Mucosa of descending colon (tissue), 3 donors: Measurements from ENCODE around the gene DCN. TPM values are rescaled to one million over a fixed set of nuclear protein-coding genes. Genes with fewer than 3 reads are reported as not detected.
"Not testable (repeated sequence)": the region's sequence is repeated elsewhere in the genome, so short reads cannot be mapped to it uniquely, and the experiment has no call there.

Source experiments
- ATAC-seq: fragments of 200-7000 bp; cut with Tn5 transposase; one replicate; pipeline ENCODE4 v1.9.1; 2020; ENCODE audit warnings: mild to moderate bottlenecking, moderate library complexity
- DNase-seq, 3 donors: peaks; one replicate each; pipeline ENCODE4 v3.0.0-alpha.2; 2020
- H3K36me3 ChIP-seq: fragments of 200-600 bp; one replicate; pipeline ENCODE4 v1.8.0; 2021; ENCODE audit warnings: low read depth, mild to moderate bottlenecking
- H3K4me1 ChIP-seq: fragments of 200-600 bp; one replicate; pipeline ENCODE4 v1.8.0; 2021; ENCODE audit warnings: low read depth, mild to moderate bottlenecking
- H3K4me3 ChIP-seq: fragments of 200-600 bp; one replicate; pipeline ENCODE4 v1.8.0; 2021; ENCODE audit warnings: mild to moderate bottlenecking
- H3K9me3 ChIP-seq: fragments of 200-600 bp; one replicate; pipeline ENCODE4 v1.8.0; 2021; ENCODE audit warnings: mild to moderate bottlenecking
- CTCF ChIP-seq: fragments of 200-600 bp; IDR thresholded peaks from one replicate; pipeline ENCODE4 v1.8.0; 2022; ENCODE audit warnings: antibody characterized with exemption, mild to moderate bottlenecking
- intact Hi-C, 2 donors: fragments of 100-400 bp; cut with DNase I in 1 of 2; cut with micrococcal nuclease in 1 of 2; formaldehyde crosslinking; loops; one replicate each; pipeline versions ENCODE4 v1.11.0 to v1.11.1; 2022; cut with DNase I, micrococcal nuclease
- total RNA-seq, 3 donors: library from RNA; stranded (reverse); fragmentation: NEBNext Ultra II Directional in 2 of 3; extraction: Animal tissue kit (Norgen Biotek cat#: 25700) in 2 of 3; gene quantifications; one replicate each; pipeline versions ENCODE4 v1.2.1 to v1.2.4, GENCODE V29; 2021 to 2023
- donor health status: DM: no; HTN: no; CAD: no; lungs with moderate emphysema.
- donor health status: DM: no; HTN: no; CAD: no.
- donor health status: DM: no; HTN: yes; CAD: no.

The DCN gene
- total RNA-seq, 3 donors from 2014 or later = 91.0 to 705 (median 315) TPM

- ATAC-seq = no peak
- H3K9me3 ChIP-seq = no peaks in the 10 kb centered on the region
- TF ChIP-seq CTCF = no peak
Measured at GRCh38 chr12:91210618-91211017, 28.0 kb upstream of the DCN start.

GRCh38 chr12:91210144-91210543 lies 27.5 kb upstream of the DCN start:
- Histone ChIP-seq H3K4me3 (no peak overlapping the region), H3K9me3 (no peaks in the 10 kb centered on the region), H3K36me3 (no peaks in the 10 kb centered on the region), H3K4me1 (no peaks in the 10 kb centered on the region)
- intact Hi-C loops = no loop called here
- no peak for TF ChIP-seq CTCF
- no peak for ATAC-seq
- no peak for DNase-seq

More at GRCh38 chr12:91210618-91211017, 28.0 kb upstream of the DCN start:
- intact Hi-C loops = no loop called here
- no peaks in the 10 kb centered on the region for H3K4me1 ChIP-seq
- H3K36me3 ChIP-seq = no peaks in the 10 kb centered on the region
- DNase-seq = no peak
- H3K4me3 ChIP-seq = no peak overlapping the region

GRCh38 chr12:91207301-91207700 lies 24.7 kb upstream of the DCN start:
- H3K4me1 ChIP-seq, H3K9me3 ChIP-seq, H3K36me3 ChIP-seq, DNase-seq, H3K4me3 ChIP-seq, intact Hi-C loops, ATAC-seq: not testable (repeated sequence)

- intact Hi-C loops = no loop called here
- DNase-seq (no peak), ATAC-seq (no peak)
- TF ChIP-seq CTCF = no peak
- Histone ChIP-seq H3K4me1 (no peaks in the 10 kb centered on the region), H3K36me3 (no peaks in the 10 kb centered on the region), H3K9me3 (no peaks in the 10 kb centered on the region), H3K4me3 (no peak overlapping the region)
Measured at GRCh38 chr12:91205811-91206210, 23.2 kb upstream of the DCN start.

GRCh38 chr12:91204421-91204820 lies 21.8 kb upstream of the DCN start:
- Histone ChIP-seq H3K9me3 (no peaks in the 10 kb centered on the region), H3K4me1 (no peaks in the 10 kb centered on the region), H3K36me3 (no peaks in the 10 kb centered on the region), H3K4me3 (no peak overlapping the region)
- intact Hi-C loops = no loop called here
- ATAC-seq (no peak), DNase-seq (no peak)
- no peak for TF ChIP-seq CTCF

- DNase-seq (no peak), ATAC-seq (no peak)
- no peak for TF ChIP-seq CTCF
- no peaks in the 10 kb centered on the region for H3K9me3 ChIP-seq
- no peaks in the 10 kb centered on the region for H3K4me1 ChIP-seq
- H3K36me3 ChIP-seq = no peaks in the 10 kb centered on the region
- intact Hi-C loops = no loop called here
- H3K4me3 ChIP-seq = no peak overlapping the region
Measured at GRCh38 chr12:91203610-91204009, 21.0 kb upstream of the DCN start.
